ENCODE data around the gene SAMMSON.

Gene SAMMSON

GRCh38 chr3:70076396-70076795, 76.9 kb downstream of the SAMMSON start:
- Histone ChIP-seq H3K36me3 (ENCODE audit: control insufficient read depth in 2 of 2, insufficient read depth in 2 of 2, low read length in 2 of 2) (no peaks in the 10 kb centered on the region), H3K9ac (ENCODE audit: low read depth in 1 of 2, low read length in 2 of 2) (no peak overlapping the region), H3K4me3 (ENCODE audit: low read length in 2 of 2) (no peak overlapping the region), H3K9me3 (ENCODE audit: control insufficient read depth in 2 of 2, low read length in 2 of 2) (no peaks in the 10 kb centered on the region), H3K4me1 (ENCODE audit: control insufficient read depth in 2 of 2, insufficient read depth in 2 of 2, low read length in 2 of 2) (no peaks in the 10 kb centered on the region), H3K27ac (ENCODE audit: low read depth in 2 of 2, low read length in 2 of 2) (no peak overlapping the region), H3K27me3 (ENCODE audit: control insufficient read depth in 2 of 2, insufficient read depth in 2 of 2, low read length in 2 of 2) (no peaks in the 10 kb centered on the region)

- H3K27me3 ChIP-seq (ENCODE audit: control insufficient read depth in 2 of 2, insufficient read depth in 2 of 2, low read length in 2 of 2) = no peaks in the 10 kb centered on the region
- no peak overlapping the region for H3K4me3 ChIP-seq (ENCODE audit: low read length in 2 of 2)
- no peaks in the 10 kb centered on the region for H3K4me1 ChIP-seq (ENCODE audit: control insufficient read depth in 2 of 2, insufficient read depth in 2 of 2, low read length in 2 of 2)
- no peaks in the 10 kb centered on the region for H3K36me3 ChIP-seq (ENCODE audit: control insufficient read depth in 2 of 2, insufficient read depth in 2 of 2, low read length in 2 of 2)
- H3K9me3 ChIP-seq (ENCODE audit: control insufficient read depth in 2 of 2, low read length in 2 of 2) = no peaks in the 10 kb centered on the region
- H3K9ac ChIP-seq (ENCODE audit: low read depth in 1 of 2, low read length in 2 of 2) = no peak overlapping the region
- H3K27ac ChIP-seq (ENCODE audit: low read depth in 2 of 2, low read length in 2 of 2) = no peak overlapping the region
Observed at GRCh38 chr3:70078778-70079177, 79.2 kb downstream of the SAMMSON start.

GRCh38 chr3:70085613-70086012, 86.1 kb downstream of the SAMMSON start:
- Histone ChIP-seq H3K27ac (ENCODE audit: low read depth in 2 of 2, low read length in 2 of 2) (no peak overlapping the region), H3K36me3 (ENCODE audit: control insufficient read depth in 2 of 2, insufficient read depth in 2 of 2, low read length in 2 of 2) (no peaks in the 10 kb centered on the region), H3K4me1 (ENCODE audit: control insufficient read depth in 2 of 2, insufficient read depth in 2 of 2, low read length in 2 of 2) (no peaks in the 10 kb centered on the region), H3K27me3 (ENCODE audit: control insufficient read depth in 2 of 2, insufficient read depth in 2 of 2, low read length in 2 of 2) (no peaks in the 10 kb centered on the region), H3K9ac (ENCODE audit: low read depth in 1 of 2, low read length in 2 of 2) (no peak overlapping the region), H3K9me3 (ENCODE audit: control insufficient read depth in 2 of 2, low read length in 2 of 2) (no peaks in the 10 kb centered on the region), H3K4me3 (ENCODE audit: low read length in 2 of 2) (no peak overlapping the region)

- Histone ChIP-seq H3K4me1 (ENCODE audit: control insufficient read depth in 2 of 2, insufficient read depth in 2 of 2, low read length in 2 of 2) (no peaks in the 10 kb centered on the region), H3K4me3 (ENCODE audit: low read length in 2 of 2) (no peak overlapping the region), H3K9ac (ENCODE audit: low read depth in 1 of 2, low read length in 2 of 2) (no peak overlapping the region), H3K27ac (ENCODE audit: low read depth in 2 of 2, low read length in 2 of 2) (no peak overlapping the region), H3K9me3 (ENCODE audit: control insufficient read depth in 2 of 2, low read length in 2 of 2) (no peaks in the 10 kb centered on the region), H3K36me3 (ENCODE audit: control insufficient read depth in 2 of 2, insufficient read depth in 2 of 2, low read length in 2 of 2) (no peaks in the 10 kb centered on the region), H3K27me3 (ENCODE audit: control insufficient read depth in 2 of 2, insufficient read depth in 2 of 2, low read length in 2 of 2) (no peaks in the 10 kb centered on the region)
Observed at GRCh38 chr3:70086336-70086735, 86.8 kb downstream of the SAMMSON start.

GRCh38 chr3:70090322-70090913, 90.9 kb downstream of the SAMMSON start:
- Histone ChIP-seq H3K27ac (ENCODE audit: low read depth in 2 of 2, low read length in 2 of 2) (no peak overlapping the region), H3K9me3 (ENCODE audit: control insufficient read depth in 2 of 2, low read length in 2 of 2) (no peaks in the 10 kb centered on the region), H3K4me3 (ENCODE audit: low read length in 2 of 2) (no peak overlapping the region), H3K36me3 (ENCODE audit: control insufficient read depth in 2 of 2, insufficient read depth in 2 of 2, low read length in 2 of 2) (no peaks in the 10 kb centered on the region), H3K9ac (ENCODE audit: low read depth in 1 of 2, low read length in 2 of 2) (no peak overlapping the region), H3K27me3 (ENCODE audit: control insufficient read depth in 2 of 2, insufficient read depth in 2 of 2, low read length in 2 of 2) (no peaks in the 10 kb centered on the region), H3K4me1 (ENCODE audit: control insufficient read depth in 2 of 2, insufficient read depth in 2 of 2, low read length in 2 of 2) (no peaks in the 10 kb centered on the region)

- no peak overlapping the region for H3K4me3 ChIP-seq (ENCODE audit: low read length in 2 of 2)
- H3K9ac ChIP-seq (ENCODE audit: low read depth in 1 of 2, low read length in 2 of 2) = no peak overlapping the region
- no peaks in the 10 kb centered on the region for H3K9me3 ChIP-seq (ENCODE audit: control insufficient read depth in 2 of 2, low read length in 2 of 2)
- no peaks in the 10 kb centered on the region for H3K4me1 ChIP-seq (ENCODE audit: control insufficient read depth in 2 of 2, insufficient read depth in 2 of 2, low read length in 2 of 2)
- no peak overlapping the region for H3K27ac ChIP-seq (ENCODE audit: low read depth in 2 of 2, low read length in 2 of 2)
- no peaks in the 10 kb centered on the region for H3K36me3 ChIP-seq (ENCODE audit: control insufficient read depth in 2 of 2, insufficient read depth in 2 of 2, low read length in 2 of 2)
- H3K27me3 ChIP-seq (ENCODE audit: control insufficient read depth in 2 of 2, insufficient read depth in 2 of 2, low read length in 2 of 2) = no peaks in the 10 kb centered on the region
Observed at GRCh38 chr3:70094197-70094596, 94.7 kb downstream of the SAMMSON start.

GRCh38 chr3:70095260-70095659, 95.7 kb downstream of the SAMMSON start:
- Histone ChIP-seq H3K4me1 (ENCODE audit: control insufficient read depth in 2 of 2, insufficient read depth in 2 of 2, low read length in 2 of 2) (no peaks in the 10 kb centered on the region), H3K36me3 (ENCODE audit: control insufficient read depth in 2 of 2, insufficient read depth in 2 of 2, low read length in 2 of 2) (no peaks in the 10 kb centered on the region), H3K9me3 (ENCODE audit: control insufficient read depth in 2 of 2, low read length in 2 of 2) (no peaks in the 10 kb centered on the region), H3K4me3 (ENCODE audit: low read length in 2 of 2) (no peak overlapping the region), H3K9ac (ENCODE audit: low read depth in 1 of 2, low read length in 2 of 2) (no peak overlapping the region), H3K27me3 (ENCODE audit: control insufficient read depth in 2 of 2, insufficient read depth in 2 of 2, low read length in 2 of 2) (no peaks in the 10 kb centered on the region), H3K27ac (ENCODE audit: low read depth in 2 of 2, low read length in 2 of 2) (no peak overlapping the region)

GRCh38 chr3:70096376-70097066, 97.0 kb downstream of the SAMMSON start:
- H3K27ac ChIP-seq (ENCODE audit: low read depth in 2 of 2, low read length in 2 of 2) = no peak overlapping the region
- no peak overlapping the region for H3K9ac ChIP-seq (ENCODE audit: low read depth in 1 of 2, low read length in 2 of 2)
- H3K9me3 ChIP-seq (ENCODE audit: control insufficient read depth in 2 of 2, low read length in 2 of 2) = no peaks in the 10 kb centered on the region
- no peak overlapping the region for H3K4me3 ChIP-seq (ENCODE audit: low read length in 2 of 2)
- no peaks in the 10 kb centered on the region for H3K36me3 ChIP-seq (ENCODE audit: control insufficient read depth in 2 of 2, insufficient read depth in 2 of 2, low read length in 2 of 2)
- H3K27me3 ChIP-seq (ENCODE audit: control insufficient read depth in 2 of 2, insufficient read depth in 2 of 2, low read length in 2 of 2) = no peaks in the 10 kb centered on the region
- H3K4me1 ChIP-seq (ENCODE audit: control insufficient read depth in 2 of 2, insufficient read depth in 2 of 2, low read length in 2 of 2) = no peaks in the 10 kb centered on the region

GRCh38 chr3:70097084-70097483, 97.6 kb downstream of the SAMMSON start:
- H3K4me3 ChIP-seq (ENCODE audit: low read length in 2 of 2) = no peak overlapping the region
- H3K9me3 ChIP-seq (ENCODE audit: control insufficient read depth in 2 of 2, low read length in 2 of 2) = no peaks in the 10 kb centered on the region
- H3K27me3 ChIP-seq (ENCODE audit: control insufficient read depth in 2 of 2, insufficient read depth in 2 of 2, low read length in 2 of 2) = no peaks in the 10 kb centered on the region
- no peak overlapping the region for H3K9ac ChIP-seq (ENCODE audit: low read depth in 1 of 2, low read length in 2 of 2)
- H3K4me1 ChIP-seq (ENCODE audit: control insufficient read depth in 2 of 2, insufficient read depth in 2 of 2, low read length in 2 of 2) = no peaks in the 10 kb centered on the region
- no peak overlapping the region for H3K27ac ChIP-seq (ENCODE audit: low read depth in 2 of 2, low read length in 2 of 2)
- H3K36me3 ChIP-seq (ENCODE audit: control insufficient read depth in 2 of 2, insufficient read depth in 2 of 2, low read length in 2 of 2) = no peaks in the 10 kb centered on the region

- H3K9ac ChIP-seq (ENCODE audit: low read depth in 1 of 2, low read length in 2 of 2) = no peak overlapping the region
- no peaks in the 10 kb centered on the region for H3K36me3 ChIP-seq (ENCODE audit: control insufficient read depth in 2 of 2, insufficient read depth in 2 of 2, low read length in 2 of 2)
- no peaks in the 10 kb centered on the region for H3K9me3 ChIP-seq (ENCODE audit: control insufficient read depth in 2 of 2, low read length in 2 of 2)
- H3K4me1 ChIP-seq (ENCODE audit: control insufficient read depth in 2 of 2, insufficient read depth in 2 of 2, low read length in 2 of 2) = no peaks in the 10 kb centered on the region
- no peaks in the 10 kb centered on the region for H3K27me3 ChIP-seq (ENCODE audit: control insufficient read depth in 2 of 2, insufficient read depth in 2 of 2, low read length in 2 of 2)
- no peak overlapping the region for H3K27ac ChIP-seq (ENCODE audit: low read depth in 2 of 2, low read length in 2 of 2)
- H3K4me3 ChIP-seq (ENCODE audit: low read length in 2 of 2) = no peak overlapping the region
Observed at GRCh38 chr3:70108072-70108471, 108.5 kb downstream of the SAMMSON start.

Data from mucosa of rectum (tissue), 2 donors.